Stimulated activated CD4-positive, alpha-beta T cell treated with anti-CD3 and anti-CD28 coated beads, TNF-alpha, amount 100 ng/mL, for 1 hour (primary cell): ENCODE data around the gene LRP3.
"Not testable (repeated sequence)": the region's sequence is repeated elsewhere in the genome, so short reads cannot be mapped to it uniquely, and the experiment has no call there.

Experiments used
- DNase-seq, 3 donors: peaks; one replicate each; pipeline ENCODE4 v3.0.0-alpha.2; 2020; ENCODE audit warnings: low read depth in 3 of 3, low spot score in 1 of 3

The LRP3 gene

DNA sequence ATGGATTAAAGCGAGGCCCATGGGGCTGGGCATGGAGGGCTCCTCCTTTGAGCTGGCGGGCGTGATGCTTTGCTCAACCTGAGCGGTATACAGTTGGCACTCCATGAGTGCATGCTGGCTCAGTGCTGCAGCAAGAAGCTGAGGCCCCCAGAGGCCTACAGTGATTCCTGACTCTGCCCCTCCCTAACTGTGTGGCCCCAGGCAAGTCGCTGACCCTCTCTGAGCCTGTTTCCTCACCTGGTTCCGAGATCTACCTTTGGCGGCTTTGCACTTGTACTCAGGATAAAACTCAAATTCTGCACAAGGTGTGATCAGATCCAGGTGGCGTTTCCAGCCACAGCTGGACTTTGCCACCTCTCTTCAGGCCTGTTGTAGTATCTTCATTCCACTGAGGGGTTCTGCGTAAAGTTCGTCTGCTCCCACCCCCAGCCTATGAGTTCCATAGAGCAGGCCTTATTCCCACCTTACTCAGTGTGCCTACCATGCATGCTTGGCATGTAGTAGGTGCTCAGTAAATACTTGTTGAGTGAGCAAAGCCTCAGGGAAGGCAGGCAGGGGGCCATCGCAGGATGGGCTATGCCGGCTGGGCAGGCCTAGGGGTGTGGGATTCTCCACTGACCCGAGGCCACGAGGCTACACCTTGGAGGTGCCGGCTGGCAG, 7.9 kb downstream of the LRP3 start:
- no peak for DNase-seq

DNA sequence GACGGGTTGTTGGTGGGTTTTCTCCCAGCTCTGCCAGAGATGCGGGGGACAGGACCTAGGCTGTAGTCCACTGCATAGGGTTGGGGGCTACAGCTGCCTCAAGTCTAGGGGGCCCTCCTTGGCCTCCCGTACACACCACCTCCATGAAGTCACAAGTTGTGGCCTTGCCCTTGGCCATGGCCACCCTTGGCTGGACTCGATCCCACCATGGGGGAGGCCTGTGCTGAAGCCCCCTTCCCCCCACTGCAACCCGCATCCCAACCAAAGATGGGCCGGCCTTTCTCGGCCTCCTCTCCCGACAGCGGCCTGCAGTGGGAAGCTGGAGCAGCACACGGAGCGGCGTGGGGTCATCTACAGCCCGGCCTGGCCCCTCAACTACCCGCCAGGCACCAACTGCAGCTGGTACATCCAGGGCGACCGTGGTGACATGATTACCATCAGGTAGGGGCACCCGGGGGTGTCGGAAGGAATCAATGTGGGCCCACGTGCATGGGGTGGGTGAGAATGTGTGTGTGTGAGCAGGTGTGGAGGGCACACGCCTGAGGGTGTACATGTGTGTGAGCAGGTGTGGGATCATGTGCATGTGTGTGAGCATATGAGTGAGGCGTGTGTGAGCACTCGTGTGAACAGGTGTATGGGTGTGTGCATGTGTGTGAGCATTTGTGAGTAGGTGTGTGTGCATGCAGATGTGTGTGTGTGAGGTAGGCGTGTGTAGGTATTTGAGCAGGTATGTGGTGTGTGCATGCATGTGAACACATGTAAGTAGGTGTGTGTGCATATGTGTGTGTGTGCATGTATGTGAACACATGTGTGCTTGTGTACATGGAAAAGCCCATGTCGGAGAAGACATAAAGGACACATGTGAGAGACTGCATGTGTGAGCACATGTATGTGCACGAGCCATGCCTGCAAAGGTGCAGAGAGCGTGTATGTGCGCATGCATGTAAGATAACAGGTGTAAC, 8.7 kb downstream of the LRP3 start:
- no peak for DNase-seq

DNA sequence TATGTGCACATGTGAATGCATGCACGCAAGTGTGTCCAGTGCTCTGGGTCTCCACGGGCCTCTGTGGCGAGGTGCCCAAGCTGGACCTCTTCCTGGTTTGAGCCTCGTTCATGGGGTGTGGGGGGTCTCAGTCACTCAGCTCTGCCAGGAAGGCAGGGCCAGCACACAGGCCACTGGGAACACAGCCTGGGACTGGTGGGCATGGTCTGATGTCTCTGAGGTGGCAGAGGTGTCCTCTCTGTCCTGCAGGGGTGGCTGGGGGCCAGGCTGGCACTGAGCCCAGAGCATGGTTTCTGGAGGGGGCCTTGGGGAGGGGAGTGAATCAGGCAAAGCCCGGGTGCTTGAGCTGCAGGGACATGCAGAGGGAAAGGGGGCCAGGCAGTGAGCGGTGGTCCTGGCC, 9.4 kb downstream of the LRP3 start:
- DNase-seq, result no peak

DNA sequence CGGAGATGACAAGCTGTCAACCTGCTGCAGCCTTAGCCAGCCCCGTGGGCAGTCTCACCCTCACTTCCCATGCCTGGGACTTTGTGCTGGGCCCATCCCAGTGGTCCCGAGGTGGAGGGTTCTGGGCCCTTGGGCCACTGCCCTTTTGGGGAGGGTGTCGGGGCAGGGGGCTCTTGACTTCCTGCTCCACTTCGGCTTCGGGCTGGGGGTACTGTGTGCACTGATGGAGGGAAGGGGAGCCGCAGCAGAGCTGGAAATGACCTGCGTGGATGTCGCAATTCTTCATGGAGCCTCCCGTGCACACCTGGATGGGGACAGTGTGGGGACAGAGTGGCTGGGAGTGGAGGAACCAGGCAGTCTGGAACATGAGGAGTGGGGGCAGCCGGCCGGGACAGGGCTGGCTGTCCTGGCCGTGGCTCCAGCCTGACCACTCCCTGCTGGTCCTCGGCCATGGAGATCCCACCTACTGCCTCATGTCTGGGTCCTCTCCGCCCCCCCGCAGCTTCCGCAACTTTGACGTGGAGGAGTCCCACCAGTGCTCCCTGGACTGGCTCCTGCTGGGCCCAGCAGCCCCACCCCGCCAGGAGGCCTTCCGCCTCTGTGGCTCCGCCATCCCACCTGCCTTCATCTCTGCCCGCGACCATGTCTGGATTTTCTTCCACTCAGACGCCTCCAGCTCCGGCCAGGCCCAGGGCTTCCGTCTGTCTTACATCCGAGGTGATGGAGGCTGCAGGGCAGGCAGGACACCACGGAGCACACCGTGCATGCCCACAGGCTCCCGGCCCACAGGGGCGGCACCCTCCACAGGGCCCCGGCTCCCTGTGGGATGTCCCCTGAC, 10.2 kb downstream of the LRP3 start:
- no peak for DNase-seq

DNA sequence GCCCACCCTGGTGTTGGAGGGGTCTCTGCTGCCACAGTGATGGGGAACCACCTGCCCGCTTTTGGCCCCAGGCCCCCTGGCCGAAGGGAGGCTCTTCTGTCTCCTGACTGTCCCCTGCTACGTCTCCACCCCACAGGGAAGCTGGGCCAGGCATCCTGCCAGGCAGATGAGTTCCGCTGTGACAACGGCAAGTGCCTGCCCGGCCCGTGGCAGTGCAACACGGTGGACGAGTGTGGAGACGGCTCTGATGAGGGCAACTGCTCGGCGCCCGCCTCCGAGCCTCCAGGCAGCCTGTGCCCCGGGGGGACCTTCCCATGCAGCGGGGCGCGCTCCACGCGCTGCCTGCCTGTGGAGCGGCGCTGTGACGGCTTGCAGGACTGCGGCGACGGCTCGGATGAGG, 11.0 kb downstream of the LRP3 start:
- no peak for DNase-seq

DNA sequence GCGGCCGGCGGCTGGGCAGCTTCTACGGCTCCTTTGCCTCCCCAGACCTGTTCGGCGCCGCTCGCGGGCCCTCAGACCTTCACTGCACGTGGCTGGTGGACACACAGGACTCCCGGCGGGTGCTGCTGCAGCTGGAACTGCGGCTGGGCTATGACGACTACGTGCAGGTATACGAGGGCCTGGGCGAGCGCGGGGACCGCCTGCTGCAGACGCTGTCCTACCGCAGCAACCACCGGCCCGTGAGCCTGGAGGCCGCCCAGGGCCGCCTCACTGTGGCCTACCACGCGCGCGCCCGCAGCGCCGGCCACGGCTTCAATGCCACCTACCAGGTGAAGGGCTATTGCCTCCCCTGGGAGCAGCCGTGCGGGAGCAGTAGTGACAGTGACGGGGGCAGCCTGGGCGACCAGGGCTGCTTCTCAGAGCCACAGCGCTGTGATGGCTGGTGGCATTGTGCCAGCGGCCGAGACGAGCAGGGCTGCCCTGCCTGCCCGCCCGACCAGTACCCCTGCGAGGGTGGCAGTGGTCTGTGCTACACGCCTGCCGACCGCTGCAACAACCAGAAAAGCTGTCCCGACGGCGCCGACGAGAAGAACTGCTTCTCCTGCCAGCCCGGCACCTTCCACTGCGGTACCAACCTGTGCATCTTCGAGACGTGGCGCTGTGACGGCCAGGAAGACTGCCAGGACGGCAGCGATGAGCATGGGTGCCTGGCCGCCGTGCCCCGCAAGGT, 11.6 kb downstream of the LRP3 start:
- DNase-seq, result no peak

DNA sequence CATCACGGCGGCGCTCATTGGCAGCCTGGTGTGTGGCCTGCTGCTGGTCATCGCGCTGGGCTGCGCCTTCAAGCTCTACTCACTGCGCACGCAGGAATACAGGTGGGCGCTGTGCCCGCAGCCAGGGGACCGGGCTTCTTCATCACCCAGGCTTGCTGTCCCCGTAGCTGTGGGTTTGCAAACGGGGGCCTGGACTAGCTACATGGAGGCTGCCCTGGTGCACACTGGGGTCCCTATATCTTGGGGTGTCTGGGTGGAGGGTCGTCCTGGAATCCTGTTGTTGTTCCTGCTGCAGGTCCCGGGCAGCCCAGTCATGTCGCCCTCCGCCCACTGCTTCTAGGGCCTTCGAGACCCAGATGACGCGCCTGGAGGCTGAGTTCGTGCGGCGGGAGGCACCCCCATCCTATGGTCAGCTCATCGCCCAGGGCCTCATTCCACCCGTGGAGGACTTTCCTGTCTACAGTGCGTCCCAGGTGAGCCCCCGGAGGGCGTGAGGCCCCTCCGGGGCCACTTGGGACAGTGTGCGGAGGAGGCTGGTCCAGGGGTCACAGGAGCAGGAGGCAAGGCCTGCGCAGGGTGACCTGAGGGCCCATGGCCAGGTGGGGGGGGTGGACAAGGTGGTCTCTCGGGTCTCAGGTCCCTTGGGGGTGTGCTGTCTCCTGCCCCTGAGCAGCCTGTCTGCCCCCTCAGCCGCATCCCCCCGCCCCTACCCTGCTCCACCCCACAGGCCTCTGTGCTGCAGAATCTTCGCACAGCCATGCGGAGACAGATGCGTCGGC, 12.3 kb downstream of the LRP3 start:
- DNase-seq, result no peak

DNA sequence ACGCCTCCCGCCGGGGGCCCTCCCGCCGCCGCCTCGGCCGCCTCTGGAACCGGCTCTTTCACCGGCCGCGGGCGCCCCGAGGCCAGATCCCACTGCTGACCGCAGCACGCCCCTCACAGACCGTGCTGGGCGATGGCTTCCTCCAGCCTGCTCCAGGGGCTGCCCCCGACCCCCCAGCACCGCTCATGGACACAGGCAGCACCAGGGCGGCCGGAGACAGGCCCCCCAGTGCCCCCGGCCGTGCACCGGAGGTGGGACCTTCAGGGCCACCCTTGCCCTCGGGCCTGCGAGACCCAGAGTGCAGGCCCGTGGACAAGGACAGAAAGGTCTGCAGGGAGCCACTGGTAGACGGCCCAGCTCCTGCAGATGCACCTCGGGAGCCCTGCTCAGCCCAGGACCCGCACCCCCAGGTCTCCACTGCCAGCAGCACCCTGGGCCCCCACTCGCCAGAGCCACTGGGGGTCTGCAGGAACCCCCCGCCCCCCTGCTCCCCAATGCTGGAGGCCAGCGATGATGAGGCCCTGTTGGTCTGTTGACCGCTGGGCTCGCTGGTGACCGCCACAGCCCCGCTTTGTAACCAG, 13.0 kb downstream of the LRP3 start:
- DNase-seq, result no peak

DNA sequence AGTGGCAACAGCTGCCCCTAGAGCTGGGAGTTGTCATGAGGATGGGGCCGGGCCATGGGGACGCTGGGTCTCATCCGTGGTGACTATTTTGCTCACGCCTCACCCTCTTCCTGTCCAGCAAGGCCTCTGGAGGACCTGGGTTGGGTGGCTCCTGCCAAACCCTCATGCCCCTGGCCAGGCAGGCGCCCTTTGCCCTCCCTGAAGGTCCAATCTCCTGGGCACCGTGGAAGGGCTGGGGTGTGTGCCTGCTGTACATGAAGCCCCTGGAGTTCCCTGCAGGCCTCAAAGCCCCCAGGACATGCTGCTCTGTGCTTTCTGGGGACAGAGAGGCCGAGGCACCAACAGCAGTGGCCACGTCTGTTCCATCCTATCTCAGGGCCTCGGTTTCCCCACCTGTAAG, 13.8 kb downstream of the LRP3 start:
- no peak for DNase-seq

DNA sequence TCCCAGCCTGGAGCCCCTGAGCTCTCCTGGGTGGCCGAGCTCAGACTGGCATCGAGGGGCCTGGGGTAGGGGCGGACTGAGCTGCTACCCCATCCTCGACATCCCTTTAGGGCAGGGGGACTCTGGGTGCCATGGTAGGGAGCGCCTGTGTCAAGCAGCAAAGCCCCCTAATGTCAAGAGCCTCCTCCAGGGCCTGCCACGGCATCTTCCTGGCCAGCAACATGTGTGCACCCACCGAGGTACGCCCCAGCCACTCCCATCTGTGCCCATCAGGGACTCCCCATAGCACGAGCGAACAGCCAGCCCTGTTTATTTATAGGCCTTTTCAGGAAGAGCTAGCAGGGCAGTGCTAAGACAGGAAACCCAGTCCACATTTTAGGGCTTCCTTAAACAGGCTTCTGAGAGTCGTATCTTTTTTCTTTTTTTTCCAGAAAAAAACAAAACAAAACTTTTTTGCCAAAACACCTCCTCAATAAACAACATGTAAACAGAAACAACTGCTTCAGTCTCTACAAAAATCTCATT, 14.3 kb downstream of the LRP3 start:
- no peak for DNase-seq

DNA sequence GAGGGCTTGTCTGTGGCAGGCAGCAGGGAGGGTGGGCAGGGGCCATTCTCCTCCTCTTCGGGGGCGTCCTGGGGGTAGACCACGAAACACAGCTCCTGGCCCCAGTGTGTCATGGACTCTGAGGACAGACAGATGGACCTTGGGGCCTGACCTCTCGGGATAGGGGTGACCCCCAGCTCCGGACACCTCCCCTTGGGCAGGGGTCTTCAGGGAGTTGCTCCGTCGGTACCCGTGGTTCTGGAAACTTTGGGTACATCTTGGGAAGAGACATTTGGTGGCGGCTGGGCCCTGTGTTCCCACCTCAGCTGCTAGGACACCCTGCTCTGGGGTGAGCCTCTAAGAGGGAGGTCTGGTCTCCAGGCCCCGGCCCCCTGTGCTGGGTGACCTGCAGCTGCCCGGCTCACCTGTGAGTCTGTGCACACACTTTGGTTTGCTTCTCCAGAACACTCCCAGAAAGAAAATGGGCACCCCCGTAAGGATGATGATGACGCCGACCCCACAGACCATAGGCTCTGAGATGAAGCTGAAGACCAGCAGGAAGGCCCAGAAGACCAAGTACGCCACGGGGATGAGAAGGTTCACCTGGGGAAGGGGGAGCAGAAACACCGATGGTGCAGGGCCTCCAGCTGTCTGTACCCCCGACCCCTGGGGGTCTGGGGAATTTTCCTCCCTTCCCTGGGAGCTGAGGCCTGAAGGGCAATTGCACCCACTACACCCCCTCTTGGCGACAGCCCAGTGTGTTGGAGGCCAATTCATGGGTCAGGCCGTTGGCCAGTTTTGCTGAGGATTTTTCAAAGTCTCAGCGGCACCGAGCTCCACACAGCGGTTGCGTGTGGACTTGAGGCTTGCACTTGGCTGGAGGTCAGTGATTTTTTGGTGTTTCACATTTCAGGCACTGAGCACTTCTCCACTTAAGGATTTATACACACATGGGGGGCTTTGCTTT, 15.0 kb downstream of the LRP3 start:
- DNase-seq, result no peak

DNA sequence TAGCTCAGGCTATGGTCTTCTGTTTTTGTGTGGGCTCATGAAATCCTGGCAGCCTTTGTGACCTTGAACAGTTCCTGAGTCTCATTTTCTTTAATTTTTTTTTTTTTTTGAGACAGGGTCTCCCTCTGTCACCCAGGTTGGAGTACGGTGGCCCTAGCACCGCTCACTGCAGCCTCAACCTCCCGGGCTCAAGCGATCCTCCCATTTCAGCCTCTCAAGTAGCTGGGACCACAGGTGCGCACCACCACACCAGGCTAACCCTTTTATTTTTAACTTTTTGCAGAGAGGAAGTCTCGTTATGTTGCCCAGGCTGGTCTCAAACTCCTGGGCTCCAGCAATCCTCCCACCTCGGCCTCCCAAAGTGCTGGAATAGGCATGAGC, 15.7 kb downstream of the LRP3 start:
- DNase-seq, result not testable (repeated sequence)

DNA sequence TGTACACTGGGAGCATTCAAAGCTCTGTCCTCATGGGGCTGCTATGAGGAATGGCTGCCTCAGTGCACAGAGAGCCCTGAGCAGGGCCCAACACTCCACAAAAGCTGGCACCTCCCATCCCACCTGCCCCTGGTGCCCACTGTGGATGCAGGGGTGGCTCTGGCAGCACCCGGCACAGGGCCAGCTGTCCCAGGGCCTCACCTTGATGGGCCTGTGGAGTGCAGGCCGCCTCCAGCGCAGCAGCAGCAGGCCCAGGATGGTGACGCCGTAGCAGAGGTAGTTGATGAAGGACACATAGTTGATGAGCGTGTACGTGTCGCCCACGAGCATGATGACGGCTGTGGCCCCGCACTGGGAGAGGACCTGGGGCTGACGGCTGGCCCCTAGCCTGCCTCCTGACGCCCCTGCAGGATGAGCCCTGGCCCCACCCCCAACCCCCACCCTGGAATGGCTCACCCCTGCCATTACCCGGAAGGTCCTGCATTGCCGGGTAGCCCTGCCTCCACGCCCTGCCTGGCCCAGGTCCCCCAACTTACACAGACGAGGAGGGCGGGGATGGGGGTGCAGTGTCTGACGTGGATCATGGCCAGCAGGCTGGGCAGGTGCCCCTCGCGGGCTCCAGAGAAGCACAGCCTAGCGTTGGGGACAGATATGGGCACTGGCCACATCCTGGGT, 16.3 kb downstream of the LRP3 start:
- DNase-seq, result no peak

DNA sequence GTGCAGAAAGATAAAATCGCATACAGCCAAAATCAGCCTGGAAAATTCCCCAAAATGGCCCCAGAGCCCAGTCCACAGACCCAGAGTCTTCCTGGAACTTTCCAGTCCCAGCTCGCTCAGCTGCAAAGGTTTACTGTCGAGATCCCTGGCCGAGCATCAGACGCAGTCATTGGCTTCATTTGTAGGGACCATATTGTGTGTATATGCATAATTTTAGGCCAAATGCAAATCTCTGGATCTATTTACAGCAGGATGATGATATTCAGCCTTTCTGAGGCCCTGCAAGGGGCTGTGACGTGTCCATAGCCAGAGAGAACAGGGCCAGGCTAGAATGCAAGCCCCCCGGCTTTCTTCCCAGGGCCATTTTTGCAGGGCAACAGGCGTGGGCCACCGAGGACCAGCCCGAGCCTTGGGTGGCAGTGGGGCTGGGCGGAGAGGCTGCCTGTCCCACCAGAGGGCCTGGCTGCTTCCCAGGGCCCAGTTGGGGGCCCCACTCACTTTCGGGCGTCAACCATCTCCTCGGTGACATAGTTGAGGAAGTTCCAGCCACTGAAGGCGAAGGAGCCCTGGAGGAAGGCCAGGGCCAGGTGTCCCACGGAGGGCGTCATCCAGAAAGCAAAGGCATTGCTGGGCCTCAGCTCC, 17.8 kb downstream of the LRP3 start:
- DNase-seq, result no peak

DNA sequence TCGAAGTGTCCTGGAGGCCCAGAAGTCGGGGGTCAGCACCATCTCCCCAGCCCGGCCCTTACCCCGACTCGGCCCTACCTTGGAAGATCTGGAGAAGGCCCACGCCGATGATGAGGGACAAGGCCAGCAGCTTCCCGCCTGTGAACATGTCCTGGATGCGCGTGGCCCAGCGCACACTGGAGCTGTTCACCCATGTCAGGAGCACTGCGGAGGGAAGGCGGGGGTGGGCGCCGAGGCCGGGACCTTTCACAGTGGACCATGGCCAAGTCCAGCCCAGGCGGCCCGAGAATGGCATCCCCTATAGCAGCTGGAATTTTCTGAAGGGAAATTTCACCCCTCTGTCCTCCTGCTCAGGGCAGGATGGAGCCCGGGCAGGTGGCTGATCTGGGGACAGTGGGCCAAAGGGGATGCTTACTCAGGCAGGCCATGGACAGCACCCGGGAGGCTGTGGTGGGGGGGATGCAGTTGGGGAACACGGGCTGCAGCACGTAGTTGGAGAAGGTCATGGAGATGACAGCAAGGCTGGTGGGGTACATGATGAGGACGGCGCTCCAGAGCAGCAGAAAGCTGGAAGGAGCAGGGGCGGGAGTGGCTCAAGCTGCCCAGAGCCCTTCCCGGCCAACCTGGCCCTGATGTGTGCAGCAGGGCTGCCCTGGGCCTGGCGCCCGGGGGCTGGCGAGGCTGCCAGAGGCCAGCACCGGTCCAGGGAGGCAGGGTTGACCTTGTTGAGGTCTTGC, 18.5 kb downstream of the LRP3 start:
- DNase-seq, result no peak

DNA sequence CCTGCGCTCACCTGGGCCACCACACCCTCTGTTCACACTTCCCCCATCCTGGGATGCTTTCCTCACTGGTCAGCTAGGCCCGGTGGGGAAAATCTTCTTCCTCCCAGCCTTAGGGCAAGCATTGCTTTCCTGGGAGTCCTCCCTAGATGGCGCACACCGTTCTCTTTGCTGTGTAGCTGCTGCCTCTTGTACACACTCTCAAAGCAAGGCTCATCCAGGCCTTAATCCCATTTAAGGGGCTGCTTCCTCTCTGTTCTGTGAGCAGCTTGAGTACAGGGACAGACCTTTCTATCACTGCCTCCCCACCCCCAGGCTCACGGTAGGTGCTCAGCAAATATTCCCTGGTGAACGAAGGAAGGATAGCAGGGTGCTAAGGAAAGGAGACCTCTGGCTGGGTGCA, 20.5 kb downstream of the LRP3 start:
- DNase-seq, result no peak
